GM10847 (cell line): Measurements from ENCODE around the gene CCDC71.

Experiments
- POLR2A ChIP-seq: IDR thresholded peaks from 2 replicates; pipeline ENCODE4 v1.6.1; 2011; ENCODE audit not compliant: insufficient read length; ENCODE audit errors: extremely low read depth

CCDC71 gene

GRCh38 chr3:49165771-49166751, at the start of gene CCDC71:
TSS of gene CCDC71 (minus strand) at chr3:49166331. CDS start at chr3:49164208, 2,123 bp downstream.
- TF ChIP-seq POLR2A: peak; percentile 74

DNA sequence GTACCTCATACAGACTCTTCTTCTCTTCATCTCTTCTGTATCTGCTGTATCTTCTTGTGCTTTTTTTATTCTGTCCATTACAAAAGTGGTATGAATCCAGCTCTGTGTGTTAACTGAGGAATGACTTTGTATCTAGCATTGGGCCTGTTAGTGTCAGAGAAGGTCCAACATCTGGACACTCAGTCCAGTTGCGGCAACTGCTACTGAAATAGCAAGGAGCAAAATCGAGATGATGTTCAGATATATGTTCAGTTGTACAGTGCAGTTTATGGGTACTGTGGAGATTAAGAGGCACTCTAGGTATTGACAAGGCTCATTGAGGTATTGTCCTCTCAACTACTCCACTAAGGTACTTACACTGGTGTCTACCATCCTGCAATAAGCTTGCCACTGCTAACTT, 47.9 kb upstream of the CCDC71 start:
- TF ChIP-seq POLR2A: no peak

DNA sequence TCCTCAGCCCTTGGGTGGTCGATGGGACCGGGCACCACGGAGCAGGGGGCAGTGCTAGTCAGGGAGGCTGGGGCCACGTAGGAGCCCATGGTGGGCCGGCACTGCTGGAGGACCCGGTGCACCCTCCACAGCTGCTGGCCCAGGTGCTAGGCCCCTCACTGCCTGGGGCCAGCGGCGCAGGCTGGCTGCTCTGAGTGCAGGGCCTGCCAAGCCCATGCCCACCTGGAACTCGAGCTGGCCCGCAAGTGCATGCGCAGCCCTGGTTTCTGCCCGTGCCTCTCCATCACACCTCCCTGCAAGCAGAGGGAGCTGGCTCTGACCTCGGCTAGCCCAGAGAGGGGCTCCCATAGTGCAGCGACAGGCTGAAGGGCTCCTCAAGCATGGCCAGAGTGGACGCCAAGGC, 47.4 kb upstream of the CCDC71 start:
- TF ChIP-seq POLR2A: no peak

GRCh38 chr3:49199900-49200281, 33.8 kb upstream of the CCDC71 start:
- TF ChIP-seq POLR2A: no peak

DNA sequence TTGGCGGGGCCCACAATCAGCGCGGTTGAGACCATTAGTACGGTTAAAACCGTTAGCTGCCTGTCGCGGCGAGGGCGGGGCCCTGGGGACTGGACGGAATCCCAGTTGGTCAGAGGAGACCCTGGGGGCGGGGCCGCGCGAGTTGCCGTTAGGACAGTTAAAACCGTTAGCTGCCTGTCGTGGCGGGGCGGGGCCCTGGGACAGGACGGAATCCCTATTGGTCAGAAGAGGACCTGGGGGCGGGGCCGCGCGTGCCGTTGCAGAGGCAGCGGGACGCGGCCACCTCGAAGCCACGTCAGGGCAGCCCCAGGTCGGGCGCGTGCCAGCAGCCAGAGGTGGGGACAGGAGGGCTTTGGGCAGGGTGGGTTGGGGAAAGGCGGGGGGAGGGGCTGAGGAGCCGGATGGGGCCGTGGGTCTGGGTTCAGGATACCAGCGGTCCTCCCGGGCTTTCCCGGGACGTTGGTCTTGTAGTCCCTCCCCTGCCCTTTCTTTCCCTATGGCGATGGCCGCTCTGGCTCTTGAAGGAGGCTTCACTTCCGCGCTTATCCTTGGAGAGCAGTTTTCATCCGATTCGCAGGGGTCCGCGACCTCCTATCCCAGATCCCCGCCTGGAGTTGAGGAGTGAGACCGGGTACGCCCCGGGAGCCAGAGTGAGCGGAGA, 33.2 kb upstream of the CCDC71 start:
- no peak for TF ChIP-seq POLR2A

DNA sequence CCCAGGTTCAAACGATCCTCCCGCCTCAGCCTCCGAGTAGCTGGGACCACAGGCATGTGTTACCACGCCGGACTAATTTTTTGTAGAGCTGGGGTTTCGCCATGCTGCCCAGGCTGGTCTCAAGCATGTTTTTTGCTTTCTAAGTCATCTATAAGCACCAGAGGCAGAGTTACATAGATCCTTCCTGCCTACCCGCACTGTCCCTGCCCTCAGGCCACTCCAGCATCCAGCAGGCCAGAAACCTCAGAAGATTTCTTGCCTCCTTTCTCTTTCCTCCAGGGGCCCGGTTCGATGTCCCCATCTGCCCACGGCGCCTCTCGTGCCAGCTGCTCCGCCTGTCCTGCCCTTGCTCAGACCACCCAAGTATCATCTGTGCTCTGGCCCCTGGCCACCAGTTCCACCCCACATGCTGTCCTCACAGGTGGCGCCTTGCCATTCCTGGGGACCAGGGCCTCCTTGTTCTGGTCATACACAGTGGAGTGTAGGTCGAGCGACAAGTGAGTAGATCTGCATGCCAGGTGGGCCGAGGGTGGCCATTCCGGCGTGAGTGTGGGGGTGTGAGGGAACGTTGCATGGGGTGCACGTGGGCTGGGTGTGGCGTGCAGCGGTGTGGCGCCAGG, 32.6 kb upstream of the CCDC71 start:
- TF ChIP-seq POLR2A: no peak

- TF ChIP-seq POLR2A: no peak
These were observed 32.0 kb upstream of the CCDC71 start for GRCh38 chr3:49198161-49198560.

DNA sequence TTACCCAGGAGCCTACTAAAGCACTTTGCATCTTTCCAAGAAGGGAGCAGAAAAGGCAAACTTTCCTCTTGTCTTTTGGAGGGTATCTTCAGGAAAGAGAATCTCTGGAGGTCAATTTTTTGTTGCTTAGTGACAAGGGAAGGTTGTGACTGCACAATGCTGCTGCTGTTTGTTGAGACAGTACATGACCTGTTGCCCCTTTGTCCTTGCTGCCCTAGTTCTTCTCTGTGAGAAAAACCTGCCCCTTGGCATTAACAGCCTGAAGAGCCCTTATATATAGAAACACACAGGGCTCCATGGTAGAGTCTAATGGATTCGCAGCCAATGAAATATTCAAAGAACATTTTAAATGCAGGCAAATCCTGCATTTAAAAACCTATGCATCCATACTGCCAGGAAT, 25.6 kb upstream of the CCDC71 start:
- TF ChIP-seq POLR2A: no peak

GRCh38 chr3:49183873-49184272, 17.7 kb upstream of the CCDC71 start:
- TF ChIP-seq POLR2A: no peak

DNA sequence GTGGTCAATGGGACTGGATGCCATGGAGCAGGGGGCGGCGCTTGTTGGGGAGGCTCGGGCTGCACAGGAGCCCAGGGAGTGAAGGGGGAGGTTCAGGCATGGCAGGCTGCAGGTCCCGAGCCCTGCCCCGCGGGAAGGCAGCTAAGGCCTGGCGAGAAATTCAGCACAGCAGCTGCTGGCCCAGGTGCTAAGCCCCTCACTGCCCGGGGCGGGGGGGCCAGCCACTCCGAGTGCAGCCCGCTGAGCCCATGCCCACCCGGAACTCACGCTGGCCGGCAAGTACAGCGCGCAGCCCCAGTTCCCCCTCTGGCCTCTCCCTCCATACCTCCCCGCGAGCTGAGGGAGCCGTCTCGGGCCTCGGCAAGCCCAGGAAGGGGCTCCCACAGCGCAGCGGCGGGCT, 16.6 kb upstream of the CCDC71 start:
- no peak for TF ChIP-seq POLR2A

DNA sequence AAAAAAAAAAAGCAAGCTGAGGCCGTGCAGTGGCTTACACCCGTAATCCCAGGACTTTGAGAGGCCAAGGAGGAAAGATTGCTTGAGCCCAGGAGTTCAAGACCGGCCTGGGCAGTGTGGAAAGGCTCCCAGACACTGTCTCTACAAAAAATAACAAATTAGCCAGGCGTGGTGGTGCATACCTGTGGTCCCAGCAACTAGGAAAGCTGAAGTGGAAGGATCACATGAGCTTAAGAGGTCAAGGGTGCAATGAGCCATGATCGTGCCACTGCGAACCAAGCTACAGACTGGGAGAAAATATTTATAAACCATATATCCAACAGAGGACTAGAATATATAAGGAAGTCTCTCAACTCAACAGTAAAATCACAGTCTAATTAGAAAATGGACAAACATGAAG, 15.2 kb upstream of the CCDC71 start:
- no peak for TF ChIP-seq POLR2A

- no peak for TF ChIP-seq POLR2A
These were observed 14.0 kb upstream of the CCDC71 start for GRCh38 chr3:49180116-49180515.

DNA sequence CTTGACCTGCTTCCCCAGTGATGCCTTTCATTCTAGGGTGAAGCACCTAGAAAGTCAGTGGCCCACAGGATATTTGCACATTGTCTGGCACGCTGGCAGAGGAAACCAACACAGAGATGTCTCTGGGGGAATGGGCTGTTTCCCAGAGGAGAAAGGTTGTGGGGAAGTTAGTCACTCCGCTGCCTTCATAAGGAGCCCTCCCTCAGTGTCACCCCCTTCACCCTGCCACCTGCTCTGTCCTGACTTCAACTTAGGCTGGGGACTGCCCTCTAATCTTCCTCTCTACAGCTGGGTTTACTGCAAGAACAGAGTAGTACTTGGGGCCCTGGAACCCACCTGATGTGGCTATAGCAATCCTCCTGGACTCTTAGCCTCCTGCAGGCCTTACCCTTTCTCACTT, 10.9 kb upstream of the CCDC71 start:
- no peak for TF ChIP-seq POLR2A

DNA sequence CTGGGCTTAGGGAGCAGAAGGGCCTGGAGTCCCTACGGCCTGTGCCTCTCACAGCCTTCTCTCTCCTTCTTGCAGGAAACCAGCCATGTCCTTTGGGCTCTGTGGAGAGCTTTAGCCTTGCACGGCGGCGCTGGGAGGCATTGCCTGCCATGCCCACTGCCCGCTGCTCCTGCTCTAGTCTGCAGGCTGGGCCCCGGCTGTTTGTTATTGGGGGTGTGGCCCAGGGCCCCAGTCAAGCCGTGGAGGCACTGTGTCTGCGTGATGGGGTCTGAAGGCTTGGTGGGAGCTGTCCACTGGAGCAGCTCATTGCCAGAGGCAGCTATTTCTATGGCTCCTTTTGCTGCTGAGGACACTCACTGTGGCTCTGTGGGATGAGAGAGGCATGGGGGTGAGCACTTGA, 9.4 kb upstream of the CCDC71 start:
- TF ChIP-seq POLR2A: no peak

GRCh38 chr3:49174397-49174985, 8.4 kb upstream of the CCDC71 start:
- no peak for TF ChIP-seq POLR2A
